Uterus (tissue), 2 donors: ENCODE measurements around the gene PLEKHB2.

Source experiments
- CTCF ChIP-seq, 4 experiments: fragments of 200-600 bp in 2 of 4; fragments of 450-650 bp in 2 of 4; sonication (generic) in 2 of 4; IDR thresholded peaks; one replicate each; pipeline ENCODE4 v1.5.1; 2016 to 2019; ENCODE audit warnings: antibody characterized with exemption in 4 of 4, mild to moderate bottlenecking in 2 of 4, moderate library complexity in 1 of 4
- POLR2A ChIP-seq, 2 donors: fragments of 450-650 bp; IDR thresholded peaks; one replicate each; pipeline ENCODE4 v1.6.1; 2016; ENCODE audit warnings: antibody characterized with exemption in 2 of 2, mild to moderate bottlenecking in 1 of 2, moderate library complexity in 1 of 2

DNA sequence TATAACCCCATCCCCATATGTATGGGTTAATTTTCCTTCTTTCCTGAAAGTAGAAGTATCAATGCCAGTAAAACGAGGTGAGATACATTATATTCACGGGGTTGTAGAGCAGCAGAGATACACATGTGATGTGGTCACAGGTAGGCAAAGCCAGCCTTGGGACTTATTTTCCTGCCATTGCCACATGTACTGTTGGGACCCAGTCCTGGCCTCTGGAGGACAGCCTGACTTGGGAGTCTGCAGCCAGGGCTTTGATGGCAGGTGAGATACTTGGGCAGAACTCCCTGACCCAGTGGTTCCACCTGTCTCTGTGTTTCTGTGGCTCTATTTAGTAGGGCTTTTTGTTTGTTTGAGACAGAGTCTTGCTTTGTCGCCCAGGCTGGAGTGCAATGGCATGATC, 18.1 kb downstream of the PLEKHB2 start:
- no peak for TF ChIP-seq CTCF (IDR thresholded peaks at IDR 0.05)
- no peak for TF ChIP-seq POLR2A (IDR thresholded peaks at IDR 0.05)
